Pancreas (tissue), 10 donors: ENCODE data around the gene GRXCR2. TPM values are rescaled to one million over a fixed set of nuclear protein-coding genes. Genes with fewer than 3 reads are reported as not detected.
A peak's percentile ranks its signal among the peaks of the same experiment; 100 is the strongest.

Experiments
- ATAC-seq, 4 donors: fragments of 200-7000 bp; cut with Tn5 transposase; one replicate each; pipeline versions ENCODE4 v1.8.0 to v1.9.1; 2020; ENCODE audit warnings: mild to moderate bottlenecking in 4 of 4, moderate library complexity in 4 of 4
- DNase-seq, 6 donors: peaks; one replicate each; pipeline ENCODE4 v3.0.0-alpha.2; 2020
- FAIRE-seq: peaks from 2 replicates; lab custom pipeline; 2012; peaks lifted over from hg19 to GRCh38; lab: Jason Lieb, UNC
- H3K27ac ChIP-seq, 4 donors: fragments of 200-600 bp; sonication (generic); 1 replicate in 3 of 4; 2 replicates in 1 of 4; pipeline versions ENCODE4 v1.5.0 to v1.8.0; 2020
- H3K27me3 ChIP-seq, 4 donors: fragments of 200-600 bp; one replicate each; pipeline ENCODE4 v1.8.0; 2021
- H3K36me3 ChIP-seq, 3 donors: fragments of 200-600 bp; sonication (generic) in 1 of 3; one replicate each; pipeline versions ENCODE4 v1.5.0 to v1.8.0; 2020 to 2021
- H3K4me1 ChIP-seq, 3 donors: fragments of 200-600 bp; one replicate each; pipeline ENCODE4 v1.8.0; 2021
- H3K4me3 ChIP-seq, 4 donors: fragments of 200-600 bp; sonication (generic) in 2 of 4; one replicate each; pipeline versions ENCODE4 v1.5.0 to v1.8.0; 2020 to 2021
- H3K9me3 ChIP-seq, 4 donors: fragments of 200-600 bp; one replicate each; pipeline ENCODE4 v1.8.0; 2021
- CTCF ChIP-seq, 4 donors: fragments of 200-600 bp; sonication (generic) in 3 of 4; IDR thresholded peaks; one replicate each; pipeline versions ENCODE4 v1.5.0 to v1.8.0; 2021; ENCODE audit warnings: antibody characterized with exemption in 4 of 4
- WGBS, 2 donors: extraction: QIAGEN DNeasy Blood & Tissue Kit; methylation state at CpG; one replicate each; pipeline ENCODE4 v1.1.7; 2013; 5-methylcytosine and 5-hydroxymethylcytosine counted together
- intact Hi-C, 3 donors: fragments of 100-400 bp; cut with DNase I; formaldehyde crosslinking; loops; one replicate each; pipeline versions ENCODE4 v1.11.1 to v1.14.2; 2022
- polyA plus RNA-seq, 2 donors: library from polyadenylated mRNA; stranded (reverse); fragments of 200-250 nt; gene quantifications; one replicate each; pipeline ENCODE4 v1.2.3, GENCODE V29; 2013
- total RNA-seq, 6 donors: library from RNA; stranded (reverse); fragmentation: NEBNext Ultra II Directional in 4 of 6; extraction: Animal tissue kit (Norgen Biotek cat#: 25700) in 4 of 6; gene quantifications; one replicate each; pipeline versions ENCODE4 v1.2.1 to v1.2.4, GENCODE V29; 2021 to 2023
- donor health status: healthy with polysubstance abuse.
- donor health status: DM: no; HTN: no; CAD: no; lungs with moderate emphysema.
- donor health status: DM: no; HTN: no; CAD: no.
- donor health status: control.
- donor health status: control.
- donor health status: Bipolar disorder and iron deficiency.
- donor health status: DM: yes; HTN: yes; CAD: no.
- donor health status: DM: no; HTN: no; CAD: no.
- donor health status: DM: no; HTN: no; CAD: no.
- donor health status: DM: yes; HTN: yes; CAD: no.

Gene GRXCR2
- total and polyA plus RNA-seq, 8 donors = 0.12 TPM; not detected in 7

DNA sequence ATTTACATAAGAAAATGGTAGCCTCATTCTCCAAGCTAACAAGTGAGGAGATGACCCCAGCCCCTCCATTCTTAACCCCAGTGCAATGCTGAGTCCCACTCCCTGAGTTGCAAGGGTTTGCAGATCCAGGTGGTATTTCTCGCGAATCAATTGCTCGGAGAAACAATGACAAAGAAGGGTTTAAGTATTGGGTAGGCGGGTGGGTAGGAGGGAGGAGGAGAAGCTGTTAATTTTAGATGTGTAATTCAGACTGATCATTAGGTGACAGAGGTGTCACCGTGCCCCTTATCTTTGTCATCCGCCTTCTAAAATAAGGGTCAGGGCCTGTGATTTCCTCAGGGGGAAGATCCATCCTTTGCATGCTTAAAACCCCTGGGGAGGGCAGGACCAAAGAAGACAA is 46.6 kb upstream of the GRXCR2 start:
- ATAC-seq (no peak), FAIRE-seq (no peak), DNase-seq (no peak)
- intact Hi-C loops = no loop called here
- TF ChIP-seq CTCF (IDR thresholded peaks at IDR 0.05) = no peak
- H3K4me1 ChIP-seq = no peaks in the 10 kb centered on the region
- H3K4me3 ChIP-seq = no peak overlapping the region
- H3K27me3 ChIP-seq = no peaks in the 10 kb centered on the region
- no peak overlapping the region for H3K27ac ChIP-seq
- no peaks in the 10 kb centered on the region for H3K36me3 ChIP-seq
- 81 to 82% methylated on average over 6 of the region's 6 CpGs for WGBS, 2 donors
- H3K9me3 ChIP-seq = no peaks in the 10 kb centered on the region

- ATAC-seq (no peak), DNase-seq (no peak), FAIRE-seq (no peak)
- Histone ChIP-seq H3K27me3 (no peaks in the 10 kb centered on the region), H3K4me1 (no peaks in the 10 kb centered on the region), H3K4me3 (no peak overlapping the region), H3K36me3 (no peaks in the 10 kb centered on the region), H3K9me3 (no peaks in the 10 kb centered on the region), H3K27ac (no peak overlapping the region)
- no peak for TF ChIP-seq CTCF (IDR thresholded peaks at IDR 0.05)
- intact Hi-C loops = no loop called here
- 83 to 88% methylated on average over 2 of the region's 2 CpGs for WGBS, 2 donors
Observed at GRCh38 chr5:145918397-145918796, 45.6 kb upstream of the GRXCR2 start.

GRCh38 chr5:145917288-145917687 is 44.5 kb upstream of the GRXCR2 start:
- DNase-seq = no peak
- Histone ChIP-seq H3K9me3 (no peaks in the 10 kb centered on the region), H3K4me1 (no peaks in the 10 kb centered on the region), H3K4me3 (no peak overlapping the region), H3K27me3 (no peaks in the 10 kb centered on the region), H3K27ac (no peak overlapping the region), H3K36me3 (no peaks in the 10 kb centered on the region)
- no peak for FAIRE-seq
- ATAC-seq = peak in 1 of 4 donors; percentile 44
- intact Hi-C loops = no loop called here
- no peak for TF ChIP-seq CTCF (IDR thresholded peaks at IDR 0.05)

- no peaks in the 10 kb centered on the region for H3K4me1 ChIP-seq
- 91 to 92% methylated on average over 7 of the region's 7 CpGs for WGBS, 2 donors
- H3K9me3 ChIP-seq = no peaks in the 10 kb centered on the region
- DNase-seq (no peak), FAIRE-seq (no peak), ATAC-seq (no peak)
- no peak for TF ChIP-seq CTCF (IDR thresholded peaks at IDR 0.05)
- no peak overlapping the region for H3K4me3 ChIP-seq
- H3K27ac ChIP-seq = no peak overlapping the region
- H3K36me3 ChIP-seq = no peaks in the 10 kb centered on the region
- intact Hi-C loops = no loop called here
- H3K27me3 ChIP-seq = no peaks in the 10 kb centered on the region
Observed at GRCh38 chr5:145915970-145916638, 43.3 kb upstream of the GRXCR2 start.

- FAIRE-seq (no peak), DNase-seq (no peak), ATAC-seq (no peak)
- Histone ChIP-seq H3K4me1 (no peaks in the 10 kb centered on the region), H3K4me3 (no peak overlapping the region), H3K27me3 (no peaks in the 10 kb centered on the region), H3K36me3 (no peaks in the 10 kb centered on the region), H3K9me3 (no peaks in the 10 kb centered on the region), H3K27ac (no peak overlapping the region)
- 94 to 96% methylated on average over 7 of the region's 7 CpGs for WGBS, 2 donors
- no peak for TF ChIP-seq CTCF (IDR thresholded peaks at IDR 0.05)
- intact Hi-C loops = no loop called here
Observed at GRCh38 chr5:145913701-145914100, 40.9 kb upstream of the GRXCR2 start.
